HepG2 (cell line): ENCODE data around the gene PSD. TPM values are rescaled to one million over a fixed set of nuclear protein-coding genes. Genes with fewer than 3 reads are reported as not detected.

ENCODE experiments used
- CEBPB ChIP-seq: IDR thresholded peaks from 2 replicates; pipeline ENCODE4 v1.6.1; 2011; ENCODE audit warnings: low read depth, low read length, improper control_type of control experiment, borderline replicate concordance
- DR1 ChIP-seq: sonication (generic); formaldehyde crosslinking; IDR thresholded peaks from 2 replicates; pipeline ENCODE4 v1.8.0; 2021; ENCODE audit warnings: mild to moderate bottlenecking, missing genetic modification reagents, inconsistent platforms
- ESRRA ChIP-seq: sonication (generic); formaldehyde crosslinking; IDR thresholded peaks from 2 replicates; pipeline ENCODE4 v1.5.1; 2020; ENCODE audit warnings: mild to moderate bottlenecking, low read depth, missing genetic modification reagents
- GPN1 ChIP-seq: sonication (generic); formaldehyde crosslinking; IDR thresholded peaks from 2 replicates; pipeline ENCODE4 v1.5.1; 2020; ENCODE audit warnings: missing genetic modification reagents, borderline replicate concordance
- NPAS2 ChIP-seq: sonication (generic); formaldehyde crosslinking; IDR thresholded peaks from 2 replicates; pipeline ENCODE4 v1.8.0; 2022; ENCODE audit warnings: mild to moderate bottlenecking, missing genetic modification reagents, borderline replicate concordance
- PHF20 ChIP-seq: sonication (generic); formaldehyde crosslinking; IDR thresholded peaks from 2 replicates; pipeline ENCODE4 v1.5.0; 2020; ENCODE audit warnings: mild to moderate bottlenecking, missing genetic modification reagents
- PRPF4 ChIP-seq: fragments of 200-400 bp; formaldehyde crosslinking; IDR thresholded peaks from 2 replicates; pipeline ENCODE4 v1.6.1; 2016; ENCODE audit warnings: low read length, low read depth; ENCODE audit not compliant: poor library complexity, severe bottlenecking
- RBAK ChIP-seq: sonication (generic); formaldehyde crosslinking; IDR thresholded peaks from 2 replicates; pipeline ENCODE4 v1.5.1; 2020; ENCODE audit warnings: mild to moderate bottlenecking, missing genetic modification reagents
- THAP8 ChIP-seq: sonication (generic); formaldehyde crosslinking; IDR thresholded peaks from 2 replicates; pipeline ENCODE4 v1.5.1; 2020; ENCODE audit warnings: missing genetic modification reagents, mild to moderate bottlenecking, borderline replicate concordance
- THAP9 ChIP-seq: sonication (generic); formaldehyde crosslinking; IDR thresholded peaks from 2 replicates; pipeline ENCODE4; 2020; ENCODE audit warnings: missing genetic modification reagents, mild to moderate bottlenecking, borderline replicate concordance
- ZBTB33 ChIP-seq: sonication (generic); formaldehyde crosslinking; IDR thresholded peaks from 2 replicates; pipeline ENCODE4 v1.4.0; 2020; ENCODE audit warnings: missing genetic modification reagents
- ZBTB49 ChIP-seq: sonication (generic); formaldehyde crosslinking; IDR thresholded peaks from 2 replicates; pipeline ENCODE4 v1.4.0; 2020; ENCODE audit warnings: missing genetic modification reagents, borderline replicate concordance
- ZEB1 ChIP-seq: IDR thresholded peaks from 2 replicates; pipeline ENCODE4 v1.6.1; 2012; ENCODE audit warnings: mild to moderate bottlenecking, low read depth, inconsistent platforms; ENCODE audit not compliant: insufficient replicate concordance
- ZNF230 ChIP-seq: sonication (generic); formaldehyde crosslinking; IDR thresholded peaks from 2 replicates; pipeline ENCODE4 v1.4.0; 2020; ENCODE audit warnings: mild to moderate bottlenecking, missing genetic modification reagents
- ZNF329 ChIP-seq: sonication (generic); formaldehyde crosslinking; IDR thresholded peaks from 2 replicates; pipeline ENCODE4 v1.9.0; 2021; ENCODE audit warnings: low read depth, mild to moderate bottlenecking, missing genetic modification reagents
- ZNF530 ChIP-seq: sonication (generic); formaldehyde crosslinking; IDR thresholded peaks from 2 replicates; pipeline ENCODE4 v1.5.0; 2020; ENCODE audit warnings: low read depth, mild to moderate bottlenecking, missing genetic modification reagents
- ZNF75D ChIP-seq: sonication (generic); formaldehyde crosslinking; IDR thresholded peaks from 2 replicates; pipeline ENCODE4 v1.8.1; 2023; ENCODE audit warnings: missing genetic modification reagents, mild to moderate bottlenecking, borderline replicate concordance
- ZNF773 ChIP-seq: sonication (generic); formaldehyde crosslinking; IDR thresholded peaks from 2 replicates; pipeline ENCODE4 v1.4.0; 2020; ENCODE audit warnings: missing genetic modification reagents, borderline replicate concordance
- ZNF878 ChIP-seq: sonication (generic); formaldehyde crosslinking; IDR thresholded peaks from 2 replicates; pipeline ENCODE4 v1.8.1; 2023; ENCODE audit warnings: mild to moderate bottlenecking, missing genetic modification reagents, moderate library complexity
- ZSCAN12 ChIP-seq: sonication (generic); formaldehyde crosslinking; IDR thresholded peaks from 2 replicates; pipeline ENCODE4 v1.9.0; 2021; ENCODE audit warnings: mild to moderate bottlenecking, missing genetic modification reagents
- ZSCAN31 ChIP-seq: sonication (generic); formaldehyde crosslinking; IDR thresholded peaks from 2 replicates; pipeline ENCODE4 v1.5.0; 2020; ENCODE audit warnings: low read depth, mild to moderate bottlenecking, missing genetic modification reagents
- polyA plus RNA-seq, 8 experiments: library from polyadenylated mRNA; depleted of rRNA in 3 of 8; stranded (reverse) in 7 of 8; unstranded in 1 of 8; fragments of >200 nt; fragmentation: Illumina TruSeq in 4 of 8; extraction: Trizol in 4 of 8; gene quantifications; 2 replicates each; pipeline versions ENCODE4 v1.2.1 to v1.2.3, GENCODE V29; 2011 to 2016; ENCODE audit warnings: low read depth in 4 of 8, missing spikeins in 1 of 8, mixed read lengths in 1 of 8; ENCODE audit not compliant: insufficient read depth in 1 of 8
- total RNA-seq, 5 experiments: library from RNA; depleted of rRNA; stranded (reverse); fragments of >200 nt; fragmentation: Illumina TruSeq; extraction: Trizol; gene quantifications; 2 replicates each; pipeline ENCODE4 v1.2.3, GENCODE V29; 2016; ENCODE audit warnings: low read depth in 1 of 5

Gene PSD
- total and polyA plus RNA-seq, 2 of the 13 experiments (the other 11 are each of a cell fraction or from before 2014, with no cell fraction given): 0.35 to 0.58 TPM

GRCh38 chr10:102432162-102432950 is 13.8 kb upstream of the PSD start, which contains the start of gene CUEDC2 (continued):
- TF ChIP-seq THAP9 (CRISPR knock-in tag): peak; percentile 95
- peak; percentile 80 for TF ChIP-seq PHF20 (CRISPR knock-in tag)
- TF ChIP-seq ZNF773 (CRISPR knock-in tag): no peak
- TF ChIP-seq ZNF530 (CRISPR knock-in tag): no peak
- 0 out of 2 replicates have a peak, but pooled peaks have one; percentile 62 for TF ChIP-seq ZNF329 (CRISPR knock-in tag)
- no peak for TF ChIP-seq ZEB1
- TF ChIP-seq GPN1 (CRISPR knock-in tag): no peak
- no peak for TF ChIP-seq RBAK (CRISPR knock-in tag)
- no peak for TF ChIP-seq NPAS2 (CRISPR knock-in tag)
- peak; percentile 42; the same call in 1 of the 2 replicates for TF ChIP-seq ZNF230 (CRISPR knock-in tag)
- TF ChIP-seq ZBTB33 (CRISPR knock-in tag): no peak
- TF ChIP-seq ESRRA (CRISPR knock-in tag): peak; percentile 53
- TF ChIP-seq CEBPB: no peak
- TF ChIP-seq ZNF878 (CRISPR knock-in tag): 0 out of 2 replicates have a peak, but pooled peaks have one; percentile 38
- TF ChIP-seq ZSCAN12 (CRISPR knock-in tag): no peak
- peak; percentile 85; the same call in 1 of the 2 replicates for TF ChIP-seq ZSCAN31
- no peak for TF ChIP-seq ZBTB49 (CRISPR knock-in tag)
- no peak for TF ChIP-seq THAP8 (CRISPR knock-in tag)
- no peak; the same call in 1 of the 2 replicates for TF ChIP-seq ZNF75D
- no peak for TF ChIP-seq PRPF4
- no peak for TF ChIP-seq DR1
